Measurements from ENCODE around the gene CCDC24.

Gene CCDC24

DNA sequence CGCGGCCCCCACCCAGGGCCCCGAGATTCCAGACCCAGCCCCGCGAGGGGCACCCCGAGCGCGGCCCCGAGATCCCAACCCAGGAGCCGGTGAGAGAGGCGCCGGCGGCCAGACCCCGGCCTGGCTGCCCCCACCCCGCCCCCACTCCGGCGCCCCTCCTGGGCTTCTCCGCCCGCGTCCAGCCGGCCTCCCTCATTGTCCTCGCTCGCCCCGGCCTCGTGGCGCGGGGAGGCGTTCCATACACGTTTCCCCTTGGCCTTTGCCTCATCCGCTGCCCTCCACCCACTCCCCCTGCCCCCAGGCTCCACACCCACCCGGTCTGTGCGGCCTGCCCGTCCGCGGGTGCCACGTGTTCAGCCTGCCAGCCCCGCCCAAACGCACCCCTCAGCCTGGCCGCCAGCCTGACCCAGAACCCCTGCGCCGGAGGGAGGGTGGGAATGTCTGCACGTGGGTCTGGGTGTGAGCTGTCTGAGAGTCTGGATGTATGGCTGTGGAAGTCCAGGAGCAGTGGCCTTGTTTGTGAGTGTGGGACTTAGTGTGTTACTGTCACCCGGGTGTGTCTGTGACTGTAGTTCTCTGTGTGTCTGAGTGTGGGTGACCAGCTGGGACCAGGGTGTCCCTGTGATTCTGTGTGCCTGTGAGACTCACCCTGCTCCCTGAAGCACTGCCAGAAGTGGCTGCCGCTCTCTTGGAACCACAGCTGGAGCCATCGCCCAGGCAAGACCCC lies 11.7 kb upstream of the CCDC24 start:
- DNase-seq (ENCODE audit: low read depth, low spot score), result peak; percentile 40
- H3K4me3 ChIP-seq (ENCODE audit: low read depth, low read length), result peak overlapping the region; percentile 59
- TF ChIP-seq, protein P1, sequence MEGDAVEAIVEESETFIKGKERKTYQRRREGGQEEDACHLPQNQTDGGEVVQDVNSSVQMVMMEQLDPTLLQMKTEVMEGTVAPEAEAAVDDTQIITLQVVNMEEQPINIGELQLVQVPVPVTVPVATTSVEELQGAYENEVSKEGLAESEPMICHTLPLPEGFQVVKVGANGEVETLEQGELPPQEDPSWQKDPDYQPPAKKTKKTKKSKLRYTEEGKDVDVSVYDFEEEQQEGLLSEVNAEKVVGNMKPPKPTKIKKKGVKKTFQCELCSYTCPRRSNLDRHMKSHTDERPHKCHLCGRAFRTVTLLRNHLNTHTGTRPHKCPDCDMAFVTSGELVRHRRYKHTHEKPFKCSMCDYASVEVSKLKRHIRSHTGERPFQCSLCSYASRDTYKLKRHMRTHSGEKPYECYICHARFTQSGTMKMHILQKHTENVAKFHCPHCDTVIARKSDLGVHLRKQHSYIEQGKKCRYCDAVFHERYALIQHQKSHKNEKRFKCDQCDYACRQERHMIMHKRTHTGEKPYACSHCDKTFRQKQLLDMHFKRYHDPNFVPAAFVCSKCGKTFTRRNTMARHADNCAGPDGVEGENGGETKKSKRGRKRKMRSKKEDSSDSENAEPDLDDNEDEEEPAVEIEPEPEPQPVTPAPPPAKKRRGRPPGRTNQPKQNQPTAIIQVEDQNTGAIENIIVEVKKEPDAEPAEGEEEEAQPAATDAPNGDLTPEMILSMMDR (IDR thresholded peaks at IDR 0.05; ENCODE audit: low read depth, low read length), result no peak
- in situ Hi-C loops (cut with HindIII; ENCODE audit: low sequenced_read_pairs), result no loop called here

DNA sequence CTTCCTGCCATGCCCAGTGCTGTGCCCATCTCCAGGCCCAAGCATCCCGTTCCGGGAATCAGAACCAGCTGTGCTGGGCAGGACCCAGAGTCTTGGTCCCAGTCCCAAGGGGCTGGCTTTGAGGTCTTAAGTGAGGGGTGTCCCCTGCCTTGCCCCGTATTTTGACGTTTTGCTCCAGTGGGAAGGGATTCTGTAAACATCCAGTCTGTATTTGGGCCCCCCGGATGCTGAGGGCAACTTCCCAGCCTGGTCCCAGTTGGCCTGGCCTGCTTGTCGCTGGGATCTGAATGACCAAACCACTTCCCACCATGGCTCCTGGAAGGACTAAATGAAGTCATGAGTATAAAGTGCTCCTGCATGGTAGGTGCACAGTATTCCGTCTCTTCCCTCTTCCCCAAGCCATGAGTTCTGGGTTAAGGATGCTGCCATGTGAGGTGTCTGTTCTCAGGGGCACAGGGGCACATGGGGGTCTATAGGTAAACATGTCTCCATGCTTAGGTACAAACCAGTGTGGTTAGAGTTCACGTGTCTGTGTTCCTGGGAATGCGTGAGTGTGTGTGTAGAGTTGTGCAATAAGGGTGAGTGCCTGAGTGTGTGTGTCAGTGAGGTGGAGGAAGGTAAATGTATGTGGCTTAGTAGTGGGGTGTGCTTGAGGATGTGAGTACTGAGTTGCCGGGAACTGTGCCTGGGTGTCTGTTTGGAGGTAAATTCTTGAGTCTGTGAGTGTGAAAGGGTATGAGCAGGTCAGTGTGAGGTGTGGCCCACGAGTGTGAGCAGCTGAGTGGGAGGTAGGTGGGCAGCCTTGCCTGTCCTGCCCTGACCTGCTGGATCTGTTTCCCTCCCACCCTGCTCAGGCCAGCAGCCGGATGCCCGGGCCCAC lies 10.9 kb upstream of the CCDC24 start:
- in situ Hi-C loops (cut with HindIII; ENCODE audit: low sequenced_read_pairs), result no loop called here
- DNase-seq (ENCODE audit: low read depth, low spot score), result no peak
- peak overlapping the region; percentile 59 for H3K4me3 ChIP-seq (ENCODE audit: low read depth, low read length)
- TF ChIP-seq, protein P1 (IDR thresholded peaks at IDR 0.05; ENCODE audit: low read depth, low read length), result no peak

DNA sequence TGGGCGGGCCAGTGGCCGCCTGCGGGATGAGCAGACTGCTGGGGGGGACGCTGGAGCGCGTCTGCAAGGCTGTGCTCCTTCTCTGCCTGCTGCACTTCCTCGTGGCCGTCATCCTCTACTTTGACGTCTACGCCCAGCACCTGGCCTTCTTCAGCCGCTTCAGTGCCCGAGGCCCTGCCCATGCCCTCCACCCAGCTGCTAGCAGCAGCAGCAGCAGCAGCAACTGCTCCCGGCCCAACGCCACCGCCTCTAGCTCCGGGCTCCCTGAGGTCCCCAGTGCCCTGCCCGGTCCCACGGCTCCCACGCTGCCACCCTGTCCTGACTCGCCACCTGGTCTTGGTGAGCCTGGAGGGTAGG lies 10.3 kb upstream of the CCDC24 start:
- TF ChIP-seq, protein P1 (IDR thresholded peaks at IDR 0.05; ENCODE audit: low read depth, low read length), result no peak
- H3K4me3 ChIP-seq (ENCODE audit: low read depth, low read length), result no peak overlapping the region
- no peak for DNase-seq (ENCODE audit: low read depth, low spot score)
- in situ Hi-C loops (cut with HindIII; ENCODE audit: low sequenced_read_pairs), result no loop called here

DNA sequence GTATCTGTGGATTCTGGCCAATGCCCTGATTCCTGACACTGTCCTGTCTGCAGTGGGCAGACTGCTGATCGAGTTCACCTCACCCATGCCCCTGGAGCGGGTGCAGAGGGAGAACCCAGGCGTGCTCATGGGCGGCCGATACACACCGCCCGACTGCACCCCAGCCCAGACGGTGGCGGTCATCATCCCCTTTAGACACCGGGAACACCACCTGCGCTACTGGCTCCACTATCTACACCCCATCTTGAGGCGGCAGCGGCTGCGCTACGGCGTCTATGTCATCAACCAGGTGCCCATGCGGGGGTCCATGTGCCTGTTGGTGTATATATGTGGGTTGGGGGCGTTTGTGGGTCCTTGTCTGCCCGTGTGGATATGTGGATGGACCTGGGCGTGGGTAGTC lies 9.8 kb upstream of the CCDC24 start:
- TF ChIP-seq, protein P1 (IDR thresholded peaks at IDR 0.05; ENCODE audit: low read depth, low read length), result no peak
- no peak overlapping the region for H3K4me3 ChIP-seq (ENCODE audit: low read depth, low read length)
- in situ Hi-C loops (cut with HindIII; ENCODE audit: low sequenced_read_pairs), result no loop called here
- no peak for DNase-seq (ENCODE audit: low read depth, low spot score)

DNA sequence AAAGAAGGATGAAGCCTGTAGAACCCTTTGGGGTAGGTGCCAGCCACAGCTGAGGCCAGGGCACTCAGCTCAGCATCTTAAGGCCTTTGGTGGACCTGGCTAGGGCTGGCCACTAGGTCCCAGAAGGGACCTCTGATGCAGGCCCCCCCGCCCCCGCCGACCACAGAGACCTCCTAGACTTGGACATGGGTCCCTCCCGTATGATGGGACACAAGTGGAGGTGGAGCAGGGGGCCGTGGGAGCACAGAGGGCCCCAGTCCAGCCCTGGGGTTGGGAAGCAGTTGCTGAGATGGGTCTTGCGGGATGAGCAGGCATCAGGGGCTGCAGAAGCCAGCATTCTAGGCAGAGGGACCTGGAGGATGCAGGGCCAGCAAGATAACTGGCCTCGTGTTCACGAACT lies 9.2 kb upstream of the CCDC24 start:
- no peak overlapping the region for H3K4me3 ChIP-seq (ENCODE audit: low read depth, low read length)
- DNase-seq (ENCODE audit: low read depth, low spot score), result no peak
- TF ChIP-seq, protein P1 (IDR thresholded peaks at IDR 0.05; ENCODE audit: low read depth, low read length), result no peak
- in situ Hi-C loops (cut with HindIII; ENCODE audit: low sequenced_read_pairs), result no loop called here

DNA sequence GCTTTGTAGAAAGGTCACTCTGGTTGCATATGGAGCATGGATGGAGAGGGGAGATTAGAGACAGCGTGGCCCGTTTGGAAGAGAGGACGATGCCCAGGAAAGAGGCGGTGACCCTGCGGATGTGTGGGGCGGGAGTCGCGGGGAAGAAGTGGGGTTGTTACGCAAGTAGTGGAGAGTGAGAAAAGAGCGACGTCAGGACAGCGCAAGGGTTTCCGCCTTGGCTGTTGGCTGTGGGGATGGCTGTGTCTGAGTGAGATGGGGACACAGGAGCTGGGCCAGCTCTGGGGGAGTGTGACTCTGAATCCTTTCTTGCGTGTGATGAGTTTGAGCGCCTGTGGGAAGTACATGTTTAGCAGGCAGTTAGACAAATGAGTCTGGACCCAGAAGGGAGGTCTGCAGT lies 8.6 kb upstream of the CCDC24 start:
- in situ Hi-C loops (cut with HindIII; ENCODE audit: low sequenced_read_pairs), result no loop called here
- DNase-seq (ENCODE audit: low read depth, low spot score), result no peak
- no peak overlapping the region for H3K4me3 ChIP-seq (ENCODE audit: low read depth, low read length)
- TF ChIP-seq, protein P1 (IDR thresholded peaks at IDR 0.05; ENCODE audit: low read depth, low read length), result no peak
